Kidney capillary endothelial cell (primary cell): Measurements from ENCODE around the gene CTNNA2.

ENCODE experiments used
- DNase-seq: peaks from one replicate; pipeline ENCODE4 v3.0.0-alpha.2; 2018; ENCODE audit warnings: low spot score

Gene CTNNA2

DNA sequence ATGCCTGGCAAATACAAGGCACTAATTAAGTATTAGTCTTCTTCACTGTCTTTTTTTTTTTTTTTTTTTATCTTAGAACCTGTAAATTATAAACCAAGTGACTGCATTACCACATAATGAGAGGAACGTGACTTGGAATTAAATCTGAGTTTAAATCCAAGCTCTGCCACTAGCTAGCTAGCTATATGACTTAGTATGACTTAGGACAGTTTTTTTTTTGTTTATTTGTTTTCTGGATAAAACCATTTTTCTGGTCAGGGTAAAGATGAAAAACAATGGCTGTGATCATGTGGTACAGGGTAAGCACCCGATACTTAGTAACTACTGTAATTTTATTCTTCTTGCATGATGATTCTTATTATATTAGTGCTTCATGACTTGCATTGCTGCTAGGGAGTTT lies 983.5 kb downstream of the CTNNA2 start:
- DNase-seq: no peak

DNA sequence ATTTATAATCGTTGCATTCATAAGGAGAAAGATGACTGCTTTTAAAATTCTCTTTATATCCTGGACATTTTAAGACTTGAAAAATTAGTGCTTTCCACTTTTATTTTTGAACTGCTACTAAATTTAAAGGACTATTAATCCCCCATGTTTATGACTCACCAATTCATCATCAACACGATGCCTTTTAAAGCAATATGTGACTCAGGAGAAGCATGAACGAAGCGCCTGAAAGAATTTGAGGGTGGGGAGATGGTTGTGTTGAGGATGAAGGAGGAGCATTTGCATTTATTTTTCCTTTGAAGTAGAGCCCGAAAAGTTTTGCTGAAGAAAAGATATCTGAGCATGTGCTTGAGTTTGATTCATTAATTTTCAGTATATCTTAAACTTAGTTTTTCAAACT lies 983.9 kb downstream of the CTNNA2 start:
- DNase-seq: peak; percentile 79

DNA sequence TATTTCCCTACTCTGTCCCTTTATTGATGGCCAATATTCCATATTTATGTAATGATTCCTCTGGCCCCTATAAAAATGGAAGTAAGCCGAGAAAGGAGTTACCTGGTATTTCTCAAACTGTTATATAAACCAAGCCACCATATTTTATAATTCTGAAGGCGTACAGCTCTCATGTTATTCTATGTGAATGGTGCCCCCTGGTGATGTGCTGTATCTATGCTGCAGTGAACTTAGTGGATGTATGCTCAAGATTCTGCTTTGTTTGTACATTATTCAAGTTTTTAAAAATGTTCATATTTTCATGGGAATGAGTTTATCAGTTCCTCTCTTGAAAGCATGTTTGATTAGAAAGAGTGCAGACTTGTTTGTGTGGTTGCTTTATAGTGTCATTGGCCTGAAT lies 986.2 kb downstream of the CTNNA2 start:
- peak; percentile 55 for DNase-seq

DNA sequence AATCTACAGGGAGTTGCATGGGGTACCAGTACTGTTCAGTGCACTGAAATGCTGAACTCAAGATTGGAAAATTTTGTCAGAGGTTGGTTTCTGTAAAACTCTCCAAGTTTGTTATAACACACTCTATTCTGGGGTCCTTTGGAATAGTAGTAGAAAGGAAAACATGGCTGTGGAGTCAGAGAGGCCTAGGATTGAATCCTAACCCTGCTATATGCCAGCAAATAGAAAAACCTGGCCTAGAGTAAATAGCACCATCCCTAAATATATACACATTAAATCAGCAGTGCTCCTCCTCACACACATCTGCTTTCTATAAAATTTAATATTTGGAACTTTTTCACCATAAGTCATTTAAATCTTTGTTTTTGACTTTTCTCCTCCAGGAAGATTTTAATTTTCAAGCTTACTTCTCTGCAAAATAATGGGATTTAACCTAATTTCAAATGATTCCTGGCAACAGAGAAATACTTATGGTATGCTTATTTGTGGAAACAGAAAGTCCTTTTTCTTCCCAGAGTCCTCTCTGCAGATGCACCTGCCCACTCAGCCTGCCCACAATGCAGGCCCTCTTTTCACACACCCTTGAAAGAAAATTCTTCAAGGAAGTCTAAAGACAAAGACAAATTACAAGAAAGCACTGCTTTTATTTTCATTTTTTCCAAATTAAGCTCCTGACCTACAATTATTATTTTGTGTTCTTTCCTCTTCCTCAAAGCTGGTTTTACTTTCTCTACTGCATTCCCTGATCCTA lies 989.2 kb downstream of the CTNNA2 start:
- no peak for DNase-seq

DNA sequence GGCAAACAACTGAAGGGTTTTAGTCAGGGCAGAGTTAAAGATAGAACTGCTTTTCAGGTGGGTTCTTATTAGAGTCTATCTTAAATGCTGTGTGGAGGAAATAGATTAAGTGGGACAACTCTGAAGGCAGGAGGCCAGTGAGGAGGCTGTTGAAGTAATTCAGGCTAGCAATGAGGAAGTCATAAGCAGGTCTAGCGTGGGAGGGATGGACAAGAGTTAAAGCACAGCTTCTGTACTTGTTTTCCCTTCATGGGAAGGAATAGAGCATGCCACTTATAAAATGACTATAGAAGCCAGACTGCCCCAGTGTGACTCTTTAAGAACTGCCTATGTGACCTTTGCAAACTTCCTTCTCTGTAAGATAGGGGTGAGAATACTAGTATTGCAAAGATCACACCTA lies 993.7 kb downstream of the CTNNA2 start:
- no peak for DNase-seq

DNA sequence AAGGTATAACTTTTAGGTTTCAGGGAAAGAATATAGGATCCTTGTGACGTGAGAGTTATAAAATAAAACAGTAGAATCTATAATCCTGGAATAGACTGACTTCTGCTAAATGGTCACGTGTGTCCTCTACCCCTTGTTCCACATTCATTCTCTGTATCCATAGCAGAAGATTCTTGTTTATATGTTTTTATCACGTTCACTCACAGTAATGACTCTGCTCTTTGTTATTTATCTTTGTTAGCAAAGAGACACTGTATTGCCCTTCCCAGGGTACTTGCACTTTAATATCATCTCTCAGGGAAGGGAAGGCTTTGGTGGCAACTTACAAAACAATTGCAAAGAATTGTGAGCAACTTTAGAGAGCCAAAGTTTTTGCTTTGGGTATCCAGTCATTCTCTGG lies 997.9 kb downstream of the CTNNA2 start:
- DNase-seq: no peak

DNA sequence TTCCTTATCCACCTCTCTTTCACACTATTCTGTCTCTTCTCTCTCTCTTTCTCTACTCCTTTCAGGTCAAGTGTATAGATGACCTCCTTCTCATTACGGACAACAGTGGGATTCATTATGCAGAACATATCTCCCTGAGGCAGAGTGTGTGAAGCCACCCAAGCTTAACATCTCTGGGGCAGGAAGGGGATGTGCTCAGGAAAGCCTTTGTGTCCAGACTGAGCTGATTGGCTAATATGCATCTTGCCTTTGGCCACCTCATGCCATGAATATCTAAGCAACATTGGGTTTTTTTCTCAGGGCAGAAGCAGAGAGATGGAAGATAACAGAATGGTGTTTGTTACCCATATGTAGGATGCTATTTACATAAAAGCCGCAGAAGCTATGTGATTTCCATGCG lies 1003.1 kb downstream of the CTNNA2 start:
- no peak for DNase-seq

DNA sequence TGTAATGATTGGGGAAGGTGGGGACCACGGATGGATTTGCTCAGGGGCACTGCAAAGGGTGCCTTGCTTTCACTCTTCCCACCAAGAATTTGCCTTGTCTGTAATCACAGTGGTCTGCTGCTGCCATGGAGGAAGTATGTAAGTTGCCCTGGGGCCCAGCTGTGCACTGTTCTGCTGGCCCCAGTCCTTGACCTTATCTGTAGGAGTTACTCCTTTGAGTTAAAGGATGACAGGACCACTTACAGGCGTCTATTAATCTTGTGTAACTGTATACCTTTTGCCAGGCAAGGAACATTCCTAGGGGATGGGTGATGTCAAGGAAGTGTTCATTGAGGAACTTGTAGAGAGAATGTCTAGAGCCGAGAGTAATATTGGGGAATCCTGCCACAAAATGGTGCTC lies 1004.5 kb downstream of the CTNNA2 start:
- DNase-seq: no peak

DNA sequence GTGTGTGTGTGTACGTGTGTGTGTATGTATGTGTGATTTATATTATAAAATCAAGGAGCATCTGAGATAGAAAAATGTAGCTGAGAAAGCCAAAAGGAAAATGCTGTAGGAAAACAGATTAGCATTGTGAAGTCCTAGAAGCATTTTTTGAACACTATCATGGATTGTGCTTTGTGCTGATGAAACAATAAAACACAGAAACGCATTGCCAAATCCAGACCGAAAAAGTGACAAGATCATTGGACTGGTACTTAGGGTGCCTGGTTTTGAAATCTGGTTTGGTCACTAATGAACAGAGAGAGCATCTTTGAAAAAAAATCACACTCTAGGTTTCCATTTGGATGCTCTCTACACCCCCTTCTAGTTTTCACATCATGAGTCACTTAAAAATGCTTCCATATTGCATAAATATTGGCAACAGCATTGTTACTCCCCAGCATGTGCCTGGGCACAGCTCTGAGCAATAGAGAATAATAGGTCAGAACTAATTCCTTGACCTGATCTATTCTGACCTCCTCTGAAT lies 1006.3 kb downstream of the CTNNA2 start:
- no peak for DNase-seq

DNA sequence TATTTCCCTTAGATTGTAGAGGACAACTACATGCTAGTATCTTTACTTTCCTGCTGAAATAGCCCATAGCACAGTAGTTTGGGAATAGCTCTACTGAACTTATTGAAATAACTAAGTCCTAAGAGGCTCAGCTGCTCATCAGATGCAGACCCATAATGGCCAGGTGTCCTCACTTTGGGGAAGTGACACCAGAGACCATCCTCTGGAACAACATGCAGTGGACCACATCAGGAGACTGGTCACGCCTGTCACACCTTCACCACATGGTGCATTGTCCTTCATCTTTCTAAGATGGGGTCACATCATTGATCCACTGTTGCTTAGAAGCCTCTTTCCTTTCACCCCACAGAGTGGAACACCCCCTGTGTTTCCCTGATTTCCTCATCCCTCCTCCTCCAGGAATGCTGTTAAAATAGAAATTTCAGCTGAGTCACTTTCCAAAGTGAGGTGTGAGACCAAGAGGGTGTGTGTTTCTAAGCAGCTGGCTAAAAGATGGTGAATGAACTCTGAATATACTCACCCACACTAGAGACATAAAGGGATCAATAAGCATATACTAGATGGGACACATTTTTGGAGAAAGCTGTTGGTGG lies 1006.9 kb downstream of the CTNNA2 start:
- no peak for DNase-seq

DNA sequence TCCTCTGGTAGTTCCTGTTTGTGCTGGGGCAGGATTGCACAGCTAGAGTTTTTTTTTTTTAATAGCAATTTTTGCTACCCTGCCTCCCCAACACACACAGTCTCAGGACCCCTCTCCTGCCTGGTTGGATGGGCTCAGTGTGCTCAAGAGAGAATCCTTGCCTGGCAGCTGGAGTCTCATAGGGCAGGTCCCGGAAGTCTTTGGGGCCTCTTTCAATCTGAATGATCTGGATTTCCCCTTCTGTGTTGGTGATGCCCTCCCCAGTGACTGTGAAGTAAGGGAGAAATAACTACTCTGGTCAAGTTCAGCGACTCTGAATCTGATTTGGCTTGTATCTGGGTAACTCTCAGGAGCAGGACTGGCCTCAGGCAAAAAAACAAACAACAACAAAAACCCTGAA lies 1012.3 kb downstream of the CTNNA2 start:
- no peak for DNase-seq

DNA sequence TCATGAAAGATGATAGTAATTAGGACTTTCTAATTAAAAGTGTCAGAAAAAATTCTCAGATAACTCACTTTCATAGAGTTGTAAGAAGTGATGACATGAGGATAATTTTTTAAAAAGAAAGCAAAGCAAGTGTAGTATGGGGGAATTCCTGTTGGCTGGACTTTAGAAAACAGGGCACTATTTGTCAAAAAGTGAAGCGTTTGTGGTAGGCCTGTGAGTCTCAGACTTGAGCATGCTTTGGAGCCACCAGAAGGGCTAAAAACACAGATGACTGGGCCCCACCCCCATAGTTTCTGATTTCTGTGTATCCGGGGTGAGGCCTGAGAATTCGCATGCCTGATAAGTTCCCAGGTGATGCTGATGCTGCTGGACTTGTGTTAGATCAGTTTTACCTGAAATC lies 1014.3 kb downstream of the CTNNA2 start:
- no peak for DNase-seq

DNA sequence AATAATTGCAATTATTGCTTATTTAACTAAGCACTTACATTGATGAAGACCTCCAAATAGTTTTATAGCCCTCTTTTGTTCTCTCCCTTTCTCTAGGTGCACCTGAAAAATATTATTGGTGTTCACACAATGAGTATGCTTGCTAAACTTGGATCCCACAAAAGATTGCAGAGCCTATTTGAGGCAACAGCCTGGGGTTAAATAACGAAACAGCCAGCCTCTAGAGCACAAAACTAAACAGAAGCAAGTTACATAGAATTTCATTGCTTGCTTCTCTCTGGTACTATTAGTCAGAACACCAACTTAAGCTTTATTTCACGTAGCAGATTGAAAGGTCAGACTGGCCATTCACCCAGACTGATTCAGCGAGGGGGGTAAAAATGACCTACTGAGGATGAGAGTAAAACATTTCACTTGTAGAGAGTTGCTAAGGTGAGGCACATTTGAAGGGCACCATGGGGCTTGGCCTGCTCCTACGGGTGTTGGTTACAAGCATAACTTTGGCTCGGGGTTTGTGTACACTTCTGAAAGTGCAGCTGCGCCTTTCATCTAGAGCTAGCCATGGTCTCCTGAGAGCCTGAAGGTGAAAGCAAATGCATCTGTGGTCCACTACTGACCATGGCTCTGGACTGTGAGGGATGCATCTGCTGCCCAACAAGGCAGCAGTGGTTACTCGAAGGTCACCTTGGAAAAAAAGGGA lies 1016.8 kb downstream of the CTNNA2 start:
- no peak for DNase-seq

DNA sequence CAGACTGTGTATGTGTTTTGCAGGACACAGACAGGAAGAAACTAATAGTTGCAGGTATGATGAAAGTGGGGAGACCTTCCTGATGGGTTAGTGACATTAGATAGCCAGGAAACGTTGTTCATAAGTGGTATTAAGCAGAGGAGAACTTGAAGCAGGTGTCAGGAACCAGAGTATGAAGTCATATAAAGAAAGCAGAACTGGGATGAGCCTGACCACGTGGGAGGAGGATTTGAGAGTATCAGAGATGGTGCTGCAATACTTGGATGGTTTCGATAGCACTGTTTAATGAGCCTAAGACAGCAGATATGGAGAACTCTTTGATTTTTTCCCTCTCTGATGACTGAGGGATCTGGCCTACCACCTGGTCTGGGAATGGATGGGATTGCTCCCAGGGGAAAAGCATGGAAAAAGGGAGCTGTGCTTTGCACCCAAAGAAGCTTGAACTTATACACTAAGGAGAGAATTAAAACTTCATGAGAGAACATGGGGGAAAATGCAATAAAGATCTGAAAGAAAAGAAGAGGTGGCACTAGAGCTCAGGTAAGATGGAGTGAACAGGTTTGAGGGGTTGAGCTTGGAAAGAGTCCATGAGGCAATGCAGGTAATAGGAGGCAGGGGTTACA lies 1017.7 kb downstream of the CTNNA2 start:
- DNase-seq: no peak

DNA sequence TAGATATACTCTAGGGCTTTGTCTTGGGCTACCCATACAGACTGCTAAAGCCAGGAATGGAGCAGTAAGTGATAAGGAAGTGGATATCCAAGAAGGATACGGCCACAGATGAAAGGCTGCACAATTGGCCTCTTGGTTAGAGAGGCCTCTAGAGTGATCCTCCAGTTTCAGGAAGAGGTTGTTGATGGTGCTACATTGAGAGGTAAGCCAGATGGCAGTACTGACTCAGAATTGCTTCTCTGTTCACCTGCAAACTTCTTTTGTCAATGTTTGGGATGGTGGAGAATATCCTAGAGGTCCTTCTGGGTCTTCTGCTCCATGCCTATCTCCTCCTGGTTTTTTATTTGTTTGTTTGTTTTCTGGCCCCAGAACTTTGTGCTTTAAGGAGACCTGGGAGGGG lies 1018.5 kb downstream of the CTNNA2 start:
- no peak for DNase-seq

DNA sequence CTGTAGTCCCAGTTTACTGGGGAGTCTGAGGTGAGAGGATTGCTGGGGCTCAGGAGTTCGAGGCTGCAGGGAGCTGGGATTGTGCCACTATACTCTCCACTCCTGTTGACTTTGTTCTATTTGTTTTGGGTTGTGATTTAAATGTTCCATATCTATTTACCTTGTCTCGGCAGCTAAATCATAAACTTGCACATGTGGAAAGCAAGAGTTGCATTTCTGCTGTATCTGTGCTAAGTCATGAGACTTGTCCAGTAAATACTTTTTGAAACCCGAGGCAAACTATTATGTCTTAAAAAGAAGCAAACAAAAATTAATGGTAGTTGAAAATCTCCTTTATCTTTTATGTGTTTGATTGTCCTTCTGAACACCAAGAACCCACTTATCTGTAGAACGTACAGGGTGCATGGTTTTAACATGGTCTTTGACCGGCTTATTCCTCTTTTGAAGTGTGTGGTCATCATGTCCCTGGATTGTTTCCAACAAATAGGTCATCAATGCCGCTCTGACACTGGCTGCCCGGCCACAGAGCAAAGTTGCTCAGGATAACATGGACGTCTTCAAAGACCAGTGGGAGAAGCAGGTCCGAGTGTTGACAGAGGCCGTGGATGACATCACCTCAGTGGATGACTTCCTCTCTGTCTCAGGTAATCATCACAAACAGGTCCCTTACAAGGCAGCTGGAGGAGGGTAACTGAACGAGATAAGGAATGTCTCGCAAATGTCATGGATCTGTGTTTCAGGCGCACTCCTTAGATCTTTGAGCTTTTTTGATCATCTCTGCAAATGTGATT lies 1032.8 kb downstream of the CTNNA2 start:
- no peak for DNase-seq

DNA sequence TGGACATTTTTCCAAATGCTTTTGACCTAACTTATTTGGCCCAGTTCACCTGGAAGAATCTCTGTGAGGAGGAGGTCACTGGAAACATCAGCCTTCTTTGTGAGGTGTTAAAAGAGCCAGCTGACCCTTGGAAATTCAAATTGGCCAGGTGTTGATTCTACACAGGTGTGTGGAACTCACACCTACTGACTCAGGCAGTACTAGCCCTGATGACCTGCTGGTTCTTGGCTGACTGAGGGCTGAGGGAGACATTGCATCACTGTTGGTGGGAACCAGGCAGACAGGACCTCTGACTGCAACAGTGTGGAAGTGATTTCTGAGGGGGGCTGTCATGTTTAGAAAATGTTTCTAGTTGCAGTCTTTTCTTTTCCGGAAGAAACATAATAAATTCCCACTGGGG lies 1033.9 kb downstream of the CTNNA2 start:
- DNase-seq: no peak

DNA sequence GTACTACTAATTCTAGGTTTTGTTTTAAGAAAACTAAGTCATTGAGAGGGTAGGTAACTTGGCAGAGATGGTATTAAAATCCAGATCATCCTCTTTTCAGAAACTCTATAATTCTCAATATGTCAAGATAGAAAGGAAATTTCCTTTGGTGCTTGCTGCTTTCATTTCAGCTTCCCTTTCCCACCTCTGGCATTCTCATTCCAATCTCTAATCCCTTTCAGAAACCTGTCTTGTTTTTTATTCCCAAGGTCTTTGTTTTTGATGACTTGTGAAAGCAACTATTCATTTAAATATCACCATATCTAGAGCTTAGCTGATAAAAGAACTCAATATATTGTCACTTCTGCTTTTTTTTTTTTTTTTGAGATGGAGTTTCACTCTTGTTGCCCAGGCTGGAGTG lies 1034.5 kb downstream of the CTNNA2 start:
- DNase-seq: no peak

DNA sequence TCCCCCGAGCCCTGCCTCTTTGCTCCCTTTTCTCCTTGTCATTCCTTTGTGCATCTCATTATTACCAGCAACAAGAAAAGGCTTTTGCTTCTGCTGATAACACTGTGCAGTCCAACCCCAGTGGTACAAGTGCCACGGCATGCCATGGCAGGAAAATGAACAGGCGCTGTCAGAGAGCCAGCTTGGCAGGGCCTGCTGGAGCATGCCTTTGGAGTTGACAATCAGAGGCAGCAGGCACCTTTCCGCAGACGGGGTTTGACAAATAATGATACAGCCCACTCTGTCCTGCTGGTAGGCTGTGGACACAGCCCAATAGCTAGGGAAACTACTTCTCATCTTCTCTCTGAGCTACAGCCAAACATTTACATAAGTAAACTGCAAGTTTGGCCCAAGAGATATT lies 1035.6 kb downstream of the CTNNA2 start:
- no peak for DNase-seq

DNA sequence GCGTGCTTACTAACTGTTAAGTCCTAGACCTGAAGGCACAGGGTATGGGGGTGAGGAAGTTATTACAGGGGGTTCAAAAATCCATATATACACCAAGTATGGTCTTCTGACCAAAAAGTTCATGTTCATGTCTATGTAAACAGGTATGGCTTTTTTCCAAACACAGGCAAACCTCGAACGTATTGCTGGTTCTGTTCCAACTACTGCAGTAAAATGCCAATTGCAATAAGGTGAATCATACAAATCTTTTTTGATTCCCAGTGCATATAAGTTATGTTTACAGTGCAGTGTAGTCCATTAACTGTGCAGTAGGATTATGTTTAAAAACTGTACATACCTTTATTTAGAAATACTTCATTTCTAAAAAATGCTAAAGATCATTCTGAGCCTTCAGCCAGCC lies 1037.0 kb downstream of the CTNNA2 start:
- DNase-seq: no peak

DNA sequence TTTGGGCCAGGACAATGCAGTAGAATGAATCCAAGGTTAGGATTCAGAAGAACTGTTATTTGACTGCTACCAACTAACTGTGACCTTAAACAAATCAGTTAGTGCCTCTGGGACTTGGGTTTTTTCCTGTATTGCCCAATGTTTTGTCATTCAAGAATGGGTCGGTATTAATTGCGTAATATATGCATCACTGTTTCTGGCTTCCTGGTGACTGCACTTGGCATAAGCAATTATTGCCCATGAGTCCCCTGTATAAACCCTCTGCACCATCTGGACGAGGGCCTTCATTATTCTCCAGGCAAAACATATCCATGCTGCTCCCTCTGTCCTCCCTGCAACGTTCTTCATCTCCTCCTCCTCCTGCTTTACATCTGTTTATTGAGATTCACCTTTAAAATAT lies 1047.5 kb downstream of the CTNNA2 start:
- DNase-seq: no peak

DNA sequence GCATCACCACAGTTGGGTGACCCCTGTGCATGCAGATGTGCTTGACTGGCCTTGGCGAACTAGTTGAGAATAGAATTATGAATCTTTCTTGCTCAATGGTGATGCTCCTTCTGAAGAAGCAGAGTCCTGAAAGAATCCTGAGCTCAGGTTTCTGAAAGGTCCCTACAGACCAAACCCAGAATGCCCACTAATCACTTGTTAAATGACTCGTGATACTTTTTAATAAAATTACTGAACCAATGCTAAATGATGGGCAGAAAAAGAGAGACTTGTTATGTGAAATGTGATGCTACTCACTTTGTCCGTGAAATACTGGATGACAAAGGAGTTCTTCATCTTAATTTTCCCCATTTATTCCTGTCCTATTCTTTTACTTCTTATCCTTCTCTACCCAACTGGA lies 1055.2 kb downstream of the CTNNA2 start:
- no peak for DNase-seq
